A673 (cell line): ENCODE results near the gene SMAD4.

Experiments
- CTCF ChIP-seq: fragments of 300-800, 200-600 bp; sonication (generic); conservative IDR thresholded peaks from 2 replicates; pipeline ENCODE4 v1.5.1; 2017; ENCODE audit warnings: low read depth, mild to moderate bottlenecking, antibody characterized with exemption, low read length, moderate library complexity, mixed read lengths
- EZH2 ChIP-seq: fragments of 200-600 bp; sonication (generic); IDR thresholded peaks from 2 replicates; pipeline ENCODE4 v1.6.1; 2017; ENCODE audit warnings: borderline replicate concordance, low read depth, mild to moderate bottlenecking, mixed read lengths, antibody characterized with exemption, low read length; ENCODE audit not compliant: poor library complexity, severe bottlenecking

GRCh38 chr18:50989711-50990110 lies 40.3 kb upstream of the SMAD4 start:
- TF ChIP-seq CTCF (no peak), EZH2 (no peak)
